Measurements from ENCODE around the gene ADGRE1. TPM values are rescaled to one million over a fixed set of nuclear protein-coding genes. Genes with fewer than 3 reads are reported as not detected.
"Not testable (repeated sequence)": the region's sequence is repeated elsewhere in the genome, so short reads cannot be mapped to it uniquely, and the experiment has no call there.

Gene ADGRE1
- total RNA-seq, 1 experiment from 2014 or later: 15.0 TPM

DNA sequence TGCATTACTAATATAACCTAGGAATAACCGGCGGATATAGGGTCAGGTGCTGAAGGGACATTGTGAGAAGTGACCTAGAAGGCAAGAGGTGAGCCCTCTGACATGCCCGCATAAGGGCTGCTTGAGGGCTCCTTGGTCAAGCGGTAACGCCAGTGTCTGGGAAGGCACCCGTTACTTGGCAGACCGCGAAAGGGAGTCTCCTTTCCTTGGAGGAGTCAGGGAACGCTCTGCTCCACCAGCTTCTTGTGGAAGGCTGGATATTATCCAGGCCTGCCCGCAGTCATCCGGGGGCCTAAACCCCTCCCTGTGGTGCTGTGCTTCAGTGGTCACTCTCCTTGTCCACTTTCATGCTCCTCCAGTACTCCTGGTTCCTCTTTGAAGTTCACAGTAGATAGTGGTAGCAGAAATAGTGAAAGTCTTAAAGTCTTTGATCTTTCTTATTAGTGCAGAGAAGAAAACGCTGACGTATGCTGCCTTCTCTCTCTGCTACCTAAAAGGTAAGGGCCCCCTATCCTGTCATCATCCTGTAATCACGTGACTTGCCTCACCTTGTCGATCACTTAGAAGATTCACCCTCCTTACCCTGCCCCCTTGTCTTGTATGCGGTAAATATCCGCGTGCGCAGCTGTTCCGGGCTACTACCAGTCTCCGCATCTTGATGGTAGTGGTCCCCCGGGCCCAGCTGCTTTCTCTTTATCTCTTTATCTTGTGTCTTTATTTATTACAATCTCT is 18.1 kb upstream of the ADGRE1 start:
- peak; percentile 50 for DNase-seq (ENCODE audit: low read depth)
- in situ Hi-C loops (cut with HindIII; ENCODE audit: low pct_unique_long_range_greater_than_20kb, low sequenced_read_pairs): not testable (repeated sequence)

DNA sequence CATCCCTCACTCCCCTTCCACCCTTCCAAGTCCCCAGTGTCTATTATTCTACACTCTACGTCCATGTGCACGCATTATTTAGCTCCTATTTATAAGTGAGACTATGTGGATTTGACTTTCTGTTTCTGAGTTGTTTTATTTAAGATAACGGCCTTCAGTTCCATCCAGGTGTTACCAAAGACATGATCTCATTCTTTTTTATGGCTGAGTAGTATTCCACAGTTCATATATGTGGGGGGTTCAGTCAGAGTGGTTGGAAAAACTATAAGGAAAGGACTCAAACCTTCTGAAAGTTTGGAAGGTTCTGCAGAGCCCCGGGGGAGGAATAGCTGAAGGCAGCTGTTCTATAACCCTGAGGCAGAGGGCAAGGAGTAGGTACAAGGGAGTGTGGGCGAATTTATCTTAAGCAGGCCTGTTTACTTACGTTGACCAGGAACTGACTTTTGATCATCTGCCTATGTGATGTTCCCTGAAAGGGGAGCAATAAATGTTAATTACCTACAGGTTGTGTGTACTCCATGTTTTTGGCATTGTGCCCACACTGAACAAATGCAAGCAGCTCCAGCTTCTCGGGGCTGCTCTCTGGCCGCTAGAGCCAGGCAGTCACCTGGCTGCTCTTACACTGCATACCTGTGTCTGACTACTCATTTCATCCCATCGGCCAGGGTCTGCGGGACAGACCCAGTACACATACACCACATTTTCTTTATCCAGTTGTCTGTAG is 13.5 kb upstream of the ADGRE1 start:
- in situ Hi-C loops (cut with HindIII; ENCODE audit: low pct_unique_long_range_greater_than_20kb, low sequenced_read_pairs): no loop called here
- DNase-seq (ENCODE audit: low read depth): no peak

DNA sequence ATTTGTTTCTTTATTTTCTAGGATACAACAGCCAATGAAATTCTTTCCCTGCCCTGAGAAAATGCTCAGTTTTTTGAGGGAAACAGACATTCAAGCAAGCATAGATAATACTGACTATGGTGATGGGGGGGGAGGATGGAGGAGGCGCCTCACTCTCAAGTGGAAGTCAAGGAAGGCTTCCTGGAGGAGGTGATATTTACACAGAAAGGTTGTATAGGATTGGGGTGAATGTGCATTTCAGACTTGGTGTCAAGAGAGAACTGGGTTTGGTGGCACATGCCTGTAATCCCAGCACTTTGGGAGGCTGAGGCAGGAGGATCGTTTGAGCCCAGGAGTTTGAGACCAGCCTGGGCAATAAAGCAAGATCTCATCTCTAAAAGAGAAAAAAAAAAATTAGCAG is 12.2 kb upstream of the ADGRE1 start:
- in situ Hi-C loops (cut with HindIII; ENCODE audit: low pct_unique_long_range_greater_than_20kb, low sequenced_read_pairs): no loop called here
- no peak for DNase-seq (ENCODE audit: low read depth)

DNA sequence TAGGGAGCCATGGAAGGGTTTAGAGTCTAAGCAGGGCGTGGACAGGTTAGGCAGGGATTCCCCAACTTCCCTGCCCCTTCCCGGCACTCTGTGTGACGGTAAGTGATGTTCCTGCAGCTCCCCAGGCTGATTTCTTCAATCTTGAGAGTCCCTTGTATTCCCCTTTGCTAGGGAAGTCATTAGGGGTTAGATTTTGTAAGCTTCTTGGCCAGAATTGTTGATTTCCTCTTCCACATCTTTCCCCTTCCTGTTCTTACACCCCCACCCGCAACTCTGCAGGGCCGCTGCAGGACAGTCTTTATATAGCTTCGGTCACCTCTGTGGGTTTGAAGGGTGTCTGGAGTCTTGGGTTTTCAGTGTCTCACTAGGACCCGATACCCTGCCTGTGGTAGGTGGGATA is 10.6 kb upstream of the ADGRE1 start:
- DNase-seq (ENCODE audit: low read depth): no peak
- in situ Hi-C loops (cut with HindIII; ENCODE audit: low pct_unique_long_range_greater_than_20kb, low sequenced_read_pairs): no loop called here

DNA sequence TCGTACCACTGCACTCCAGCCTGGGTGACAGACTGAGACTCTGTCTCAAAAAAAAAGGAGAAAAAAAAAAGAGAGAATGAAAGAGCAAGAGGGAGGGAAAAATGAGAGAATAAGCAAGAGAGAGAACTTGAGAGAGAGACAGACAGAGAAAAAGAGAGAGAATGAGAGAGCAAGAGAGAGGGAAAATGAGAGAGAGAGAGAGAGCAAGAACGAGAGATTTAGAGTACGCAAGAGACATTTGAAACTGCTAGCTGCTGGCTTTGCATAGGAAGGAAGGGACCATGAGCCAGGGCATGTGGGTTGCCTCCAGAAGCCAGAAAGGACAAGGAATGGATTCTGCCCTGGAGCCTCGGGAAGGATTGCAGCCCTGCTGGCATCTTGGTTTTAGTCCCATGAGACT is 9.6 kb upstream of the ADGRE1 start:
- no peak for DNase-seq (ENCODE audit: low read depth)
- in situ Hi-C loops (cut with HindIII; ENCODE audit: low pct_unique_long_range_greater_than_20kb, low sequenced_read_pairs): no loop called here

DNA sequence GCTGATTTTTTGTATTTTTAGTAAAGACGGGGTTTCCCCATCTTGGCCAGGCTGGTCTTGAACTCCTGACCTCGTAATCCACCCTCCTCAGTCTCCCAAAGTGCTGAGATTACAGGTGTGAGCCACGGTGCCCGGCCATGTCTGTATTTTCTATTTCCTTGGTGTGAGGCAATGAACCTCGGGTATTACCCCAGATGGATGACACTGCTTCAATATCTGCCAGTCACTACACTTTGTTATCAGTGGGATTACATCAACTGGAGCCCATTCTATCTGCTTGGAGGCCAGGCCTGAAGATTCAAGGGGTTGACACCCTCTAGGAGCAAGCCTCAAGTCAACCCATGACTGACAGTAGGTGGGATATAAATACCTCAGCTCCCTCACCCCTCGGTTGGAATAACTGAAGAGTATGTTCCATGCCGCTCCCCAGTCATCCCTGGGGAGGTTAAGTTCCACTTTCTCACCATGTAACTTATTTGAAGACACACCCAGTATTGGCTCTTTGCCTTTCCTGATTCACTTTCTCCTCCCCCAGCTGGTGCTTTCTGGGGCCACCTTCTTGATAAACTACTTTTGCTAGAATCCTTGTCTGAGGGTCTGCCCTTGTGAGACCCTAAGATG is 992 bp upstream of the ADGRE1 start:
- in situ Hi-C loops (cut with HindIII; ENCODE audit: low pct_unique_long_range_greater_than_20kb, low sequenced_read_pairs): no loop called here
- DNase-seq (ENCODE audit: low read depth): no peak

DNA sequence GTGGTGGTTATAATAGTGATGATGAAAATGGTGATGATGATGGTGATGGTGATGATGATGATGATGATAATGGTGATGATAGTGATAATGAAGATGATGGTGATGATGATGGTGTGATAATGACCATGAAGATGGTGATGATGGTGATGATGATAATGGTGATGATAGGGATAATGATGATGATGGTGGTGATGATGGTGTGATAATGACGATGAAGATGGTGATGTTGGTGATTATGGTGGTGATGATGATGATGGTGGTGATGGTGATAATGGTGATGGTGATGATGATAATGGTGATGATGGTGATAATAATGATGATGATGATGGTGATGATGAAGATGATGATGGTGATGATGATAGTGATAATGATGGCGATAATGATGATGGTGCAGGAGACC is 1.6 kb downstream of the ADGRE1 start:
- in situ Hi-C loops (cut with HindIII; ENCODE audit: low pct_unique_long_range_greater_than_20kb, low sequenced_read_pairs): no loop called here
- no peak for DNase-seq (ENCODE audit: low read depth)

DNA sequence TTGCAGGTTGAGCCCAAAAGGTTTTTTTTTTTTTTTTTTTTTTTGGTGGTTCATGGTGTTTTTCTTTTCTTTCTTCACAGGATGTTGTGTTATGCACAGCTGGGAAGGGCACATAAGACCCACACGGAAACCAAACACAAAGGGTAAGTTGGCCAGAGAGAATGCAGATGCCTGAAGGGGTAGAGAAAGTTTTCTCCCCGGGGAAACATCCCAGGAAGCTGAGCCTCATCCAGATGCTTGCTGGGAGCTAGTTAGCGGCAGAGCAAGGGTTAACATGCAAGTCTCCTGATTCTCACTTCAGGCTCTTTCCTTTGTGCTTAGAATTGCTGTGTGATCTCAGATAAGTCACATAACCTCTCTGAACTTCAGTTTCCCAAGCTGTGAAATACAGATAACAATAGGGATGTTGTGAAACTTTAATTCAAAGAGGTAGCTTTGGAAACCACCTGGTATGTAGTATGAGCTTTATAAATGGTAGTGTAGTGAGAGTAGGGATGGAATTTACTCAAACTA is 3.1 kb downstream of the ADGRE1 start:
- in situ Hi-C loops (cut with HindIII; ENCODE audit: low pct_unique_long_range_greater_than_20kb, low sequenced_read_pairs): no loop called here
- no peak for DNase-seq (ENCODE audit: low read depth)

DNA sequence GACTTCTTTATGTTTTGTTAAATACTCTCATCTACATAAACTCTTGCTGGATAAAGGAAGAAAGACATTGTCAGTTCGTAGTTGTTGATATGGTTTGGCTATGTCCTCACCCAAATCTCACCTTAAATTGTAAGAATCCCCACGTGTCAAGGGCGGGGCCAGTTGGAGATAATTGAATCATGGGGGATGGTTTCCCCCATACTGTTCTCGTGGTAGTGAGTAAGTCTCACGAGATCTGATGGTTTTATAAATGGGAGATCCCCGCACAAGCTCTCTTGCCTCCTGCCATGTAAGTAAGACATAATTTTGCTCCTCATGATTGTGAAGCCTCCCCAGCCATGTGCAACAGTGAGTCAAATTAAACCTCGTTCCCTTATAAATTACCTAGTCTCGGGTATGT is 3.6 kb downstream of the ADGRE1 start:
- DNase-seq (ENCODE audit: low read depth): no peak
- in situ Hi-C loops (cut with HindIII; ENCODE audit: low pct_unique_long_range_greater_than_20kb, low sequenced_read_pairs): no loop called here

DNA sequence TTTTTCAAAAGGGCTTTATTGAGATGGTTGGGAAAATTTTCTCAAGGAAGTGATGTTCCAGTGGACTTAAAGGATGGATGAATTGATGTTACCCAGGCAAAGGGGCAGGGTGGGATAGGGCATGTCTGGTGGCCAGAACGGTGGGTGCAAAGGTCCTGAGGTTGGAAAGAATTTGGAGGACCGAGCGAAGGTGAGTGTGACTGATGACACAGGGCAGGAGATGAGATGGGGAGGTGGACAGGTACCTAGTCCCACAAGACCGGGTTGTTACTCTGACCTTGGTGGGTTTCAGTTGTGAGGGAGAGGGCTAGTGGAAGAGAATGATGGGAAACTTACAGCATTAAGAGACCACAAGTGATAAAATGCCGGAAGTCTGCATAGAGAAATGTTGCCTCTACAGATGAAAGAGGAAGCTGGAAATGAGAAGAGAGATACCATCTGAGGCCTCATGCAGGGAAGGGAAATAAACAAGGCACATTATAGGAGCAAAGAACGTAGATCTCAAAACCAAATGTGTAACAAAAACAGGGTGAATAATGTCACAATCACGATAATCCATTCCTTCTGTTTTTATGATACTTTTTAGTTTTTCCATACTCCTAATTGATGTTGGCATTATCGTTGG is 4.5 kb downstream of the ADGRE1 start:
- in situ Hi-C loops (cut with HindIII; ENCODE audit: low pct_unique_long_range_greater_than_20kb, low sequenced_read_pairs): no loop called here

DNA sequence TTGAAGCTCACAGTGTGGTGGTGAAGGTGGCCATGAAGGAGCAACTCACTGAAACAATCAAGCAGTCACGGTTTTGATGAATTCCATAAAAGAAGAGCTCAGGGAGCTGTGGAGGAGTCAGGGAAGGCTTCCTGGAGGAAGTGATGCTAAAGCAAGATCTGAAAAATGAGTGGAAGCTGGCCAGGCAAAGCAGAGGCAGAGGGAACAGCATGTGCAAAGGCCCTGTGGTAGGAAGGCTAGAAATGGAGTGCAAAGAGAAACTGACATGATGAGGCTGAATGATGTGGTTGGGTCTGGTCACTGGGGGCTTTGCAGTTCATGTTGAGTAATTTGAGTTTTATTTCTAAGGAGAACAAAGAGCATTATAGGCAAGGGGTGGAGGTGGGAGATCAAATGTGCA is 6.9 kb downstream of the ADGRE1 start:
- no peak for DNase-seq (ENCODE audit: low read depth)
- in situ Hi-C loops (cut with HindIII; ENCODE audit: low pct_unique_long_range_greater_than_20kb, low sequenced_read_pairs): no loop called here

More for the DNA sequence above, 4.5 kb downstream of the ADGRE1 start:
- no peak for DNase-seq (ENCODE audit: low read depth)

DNA sequence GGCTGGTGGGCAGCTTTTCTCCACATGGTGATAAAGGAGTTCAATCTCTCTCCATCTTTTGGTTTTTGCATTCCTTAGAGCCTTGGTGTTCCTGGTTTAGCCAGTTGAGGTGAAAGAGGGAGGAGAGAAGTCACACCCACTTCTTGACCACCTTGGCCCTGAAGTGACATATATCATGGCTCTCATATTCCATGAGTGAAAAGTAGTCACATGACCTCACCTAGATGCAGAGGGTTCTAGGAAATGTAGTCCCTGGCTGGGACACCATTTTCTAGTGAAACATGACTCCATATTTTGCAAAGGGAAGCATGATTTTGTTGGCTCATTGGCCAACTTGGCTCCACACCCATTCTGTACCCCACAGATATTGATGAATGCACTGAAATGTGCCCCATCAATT is 16.1 kb downstream of the ADGRE1 start:
- in situ Hi-C loops (cut with HindIII; ENCODE audit: low pct_unique_long_range_greater_than_20kb, low sequenced_read_pairs): no loop called here
- no peak for DNase-seq (ENCODE audit: low read depth)

DNA sequence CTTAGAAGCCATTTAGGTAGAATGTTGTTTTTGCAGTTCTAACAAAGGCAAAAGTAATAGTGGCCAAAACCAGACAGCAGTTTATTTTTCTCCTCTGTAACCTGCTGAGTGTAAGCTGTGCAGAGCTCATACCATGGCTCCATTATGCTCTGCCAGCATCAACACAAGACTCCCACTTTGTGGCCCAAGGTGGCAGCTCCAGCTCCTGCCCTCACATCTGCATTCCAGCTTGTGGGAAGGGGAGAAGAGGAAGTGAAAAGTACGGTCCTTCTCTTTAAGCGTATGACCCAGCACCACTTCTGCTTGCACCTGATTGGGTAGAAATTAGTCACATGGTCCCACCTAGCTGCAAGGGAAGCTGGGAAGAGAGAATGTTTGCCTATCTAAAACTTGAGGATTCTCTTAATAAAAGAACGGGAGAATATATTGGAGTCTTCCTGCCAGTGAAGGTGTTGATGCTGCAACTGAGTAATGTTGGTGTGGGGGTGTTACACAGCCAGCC is 19.2 kb downstream of the ADGRE1 start:
- in situ Hi-C loops (cut with HindIII; ENCODE audit: low pct_unique_long_range_greater_than_20kb, low sequenced_read_pairs): no loop called here
- DNase-seq (ENCODE audit: low read depth): no peak

DNA sequence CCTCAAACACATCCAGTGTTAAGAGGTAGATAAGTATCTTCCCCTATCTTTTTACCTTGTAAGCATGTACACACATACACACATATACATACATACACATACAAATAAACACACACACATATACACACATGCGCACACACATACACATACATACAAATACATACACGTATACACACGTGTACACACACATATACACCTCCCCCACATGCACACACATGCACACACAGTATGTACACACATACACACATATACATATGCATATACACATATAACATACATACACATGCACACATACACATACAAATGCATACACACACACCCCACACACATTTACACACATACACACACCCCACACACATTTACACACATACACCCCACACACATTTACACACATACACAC is 24.1 kb downstream of the ADGRE1 start:
- DNase-seq (ENCODE audit: low read depth): no peak
- in situ Hi-C loops (cut with HindIII; ENCODE audit: low pct_unique_long_range_greater_than_20kb, low sequenced_read_pairs): no loop called here

DNA sequence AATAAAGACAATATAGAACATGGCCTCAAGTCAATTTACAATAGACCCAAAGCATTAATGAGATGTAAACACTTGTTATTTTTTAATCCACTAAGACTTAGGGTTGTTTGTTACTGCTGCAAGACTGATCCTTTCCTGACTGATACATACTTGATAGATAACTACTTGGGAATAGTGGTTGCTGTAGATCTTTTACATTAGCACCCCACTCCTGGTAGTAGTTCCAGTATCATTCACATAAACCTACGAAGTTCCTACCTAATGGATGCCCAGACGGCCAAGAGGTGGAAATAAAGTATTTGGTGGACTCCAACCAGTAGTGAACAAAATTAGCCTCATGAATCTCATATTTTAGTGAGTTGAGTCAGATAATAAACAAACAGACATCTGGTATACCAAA is 26.9 kb downstream of the ADGRE1 start:
- DNase-seq (ENCODE audit: low read depth): no peak
- in situ Hi-C loops (cut with HindIII; ENCODE audit: low pct_unique_long_range_greater_than_20kb, low sequenced_read_pairs): no loop called here

DNA sequence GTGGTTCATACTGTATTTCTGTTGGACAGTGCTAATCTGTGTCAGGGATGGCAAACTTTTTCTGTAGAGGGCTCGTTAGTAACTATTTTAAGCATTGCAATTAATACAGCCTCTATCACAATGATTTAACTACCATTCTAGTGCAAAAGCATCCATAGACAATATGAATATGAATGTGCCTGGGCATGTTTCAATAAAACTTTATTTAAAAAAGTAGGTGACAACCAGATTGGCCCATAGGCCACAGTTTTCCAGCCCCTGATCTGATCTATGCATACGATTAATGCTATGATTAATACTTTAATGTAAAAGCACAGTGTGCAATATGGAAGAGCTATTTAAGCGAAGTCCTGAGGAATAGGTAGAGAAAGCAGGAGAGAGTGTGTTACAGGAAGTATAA is 29.6 kb downstream of the ADGRE1 start:
- in situ Hi-C loops (cut with HindIII; ENCODE audit: low pct_unique_long_range_greater_than_20kb, low sequenced_read_pairs): no loop called here
- DNase-seq (ENCODE audit: low read depth): no peak

DNA sequence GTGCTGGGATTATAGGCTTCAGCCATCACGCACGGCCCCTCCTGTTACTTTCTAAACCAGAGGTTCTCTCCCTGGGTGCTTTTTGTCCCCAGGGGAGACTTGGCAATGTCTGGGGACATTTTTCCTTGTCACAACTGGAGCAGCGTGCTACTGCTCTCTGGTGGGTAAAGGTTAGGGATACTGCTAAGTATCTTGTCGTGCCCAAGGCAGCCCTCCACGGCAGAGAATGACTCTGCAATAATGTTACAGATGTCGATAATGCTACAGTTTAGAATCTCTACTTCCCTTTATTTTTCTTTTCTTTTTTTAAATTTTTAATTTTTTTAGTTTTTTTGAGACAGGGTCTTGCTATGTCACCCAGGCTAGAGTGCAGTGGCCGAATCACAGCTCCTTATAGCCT is 38.0 kb downstream of the ADGRE1 start:
- DNase-seq (ENCODE audit: low read depth): no peak
- in situ Hi-C loops (cut with HindIII; ENCODE audit: low pct_unique_long_range_greater_than_20kb, low sequenced_read_pairs): no loop called here

DNA sequence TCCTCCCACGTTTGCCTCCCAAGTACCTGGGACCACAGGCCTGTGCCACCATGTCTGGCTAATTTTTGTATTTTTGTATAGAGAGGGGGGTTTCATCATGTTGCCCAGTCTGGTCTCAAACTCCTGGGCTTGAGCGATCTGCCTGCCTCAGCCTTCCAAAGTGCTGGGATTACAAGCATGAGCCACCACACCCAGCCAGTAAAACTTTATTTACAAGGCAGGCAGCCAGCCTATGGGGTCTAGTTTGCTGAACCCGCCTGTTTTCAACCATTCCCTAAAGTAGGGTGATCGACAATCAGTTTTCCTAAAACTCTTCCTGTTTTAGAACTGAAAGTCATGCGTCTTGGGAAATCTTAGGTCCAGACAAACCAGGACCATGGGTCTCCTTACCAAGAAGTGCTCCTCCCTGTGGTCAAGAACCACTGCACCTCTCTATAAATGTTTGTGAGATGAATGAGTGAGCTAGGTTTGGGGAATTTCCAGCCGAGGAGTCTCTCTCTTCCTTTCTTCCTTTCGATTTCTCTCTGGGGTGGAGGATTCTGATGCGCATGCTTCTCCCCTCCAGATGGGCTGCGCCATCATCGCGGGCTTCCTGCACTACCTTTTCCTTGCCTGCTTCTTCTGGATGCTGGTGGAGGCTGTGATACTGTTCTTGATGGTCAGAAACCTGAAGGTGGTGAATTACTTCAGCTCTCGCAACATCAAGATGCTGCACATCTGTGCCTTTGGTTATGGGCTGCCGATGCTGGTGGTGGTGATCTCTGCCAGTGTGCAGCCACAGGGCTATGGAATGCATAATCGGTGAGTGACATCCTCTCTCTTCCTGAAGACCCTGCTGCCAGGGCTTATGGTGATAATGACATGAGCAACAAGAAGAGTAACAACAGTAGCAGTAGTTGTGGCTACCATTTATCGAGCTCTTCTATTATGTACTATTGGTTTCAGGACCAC is 38.7 kb downstream of the ADGRE1 start:
- in situ Hi-C loops (cut with HindIII; ENCODE audit: low pct_unique_long_range_greater_than_20kb, low sequenced_read_pairs): no loop called here
- peak; percentile 84 for DNase-seq (ENCODE audit: low read depth)
